GM12878 (cell line): ENCODE measurements around the gene MYPN. TPM values are rescaled to one million over a fixed set of nuclear protein-coding genes. Genes with fewer than 3 reads are reported as not detected.

Experiments used
- ATAC-seq: fragments of 200-7000 bp; cut with Tn5 transposase; 3 replicates; pipeline ENCODE4 v1.9.1; 2020; ENCODE audit warnings: mild to moderate bottlenecking, moderate library complexity
- BruUV-seq: library from RNA; stranded (reverse); fragments of 400-500 nt; replicated peaks from 2 replicates; lab custom pipeline; 2021; lab: Mats Ljungman, UMichigan
- CTCF ChIA-PET: fragments of 300-600 bp; sonication (Branson Sonifier 250); formaldehyde crosslinking; extraction: SDS; loops from one replicate; lab custom pipeline; 2021; ENCODE audit warnings: inconsistent platforms; lab: Yijun Ruan, JAX
- POLR2A ChIA-PET: fragments of 350-600 bp; formaldehyde crosslinking; extraction: SDS; loops from one replicate; lab custom pipeline; 2021; ENCODE audit warnings: inconsistent platforms; lab: Charles Lee
- RAD21 ChIA-PET: fragments of 300-600 bp; sonication (Branson Sonifier 250); formaldehyde crosslinking; loops from one replicate; lab custom pipeline; 2023; ENCODE audit warnings: antibody characterized with exemption; ENCODE audit not compliant: unreplicated experiment; lab: Charles Lee
- SMC1A ChIA-PET: fragments of 300-600 bp; sonication (Branson Sonifier 250); formaldehyde crosslinking; loops from one replicate; lab custom pipeline; 2023; ENCODE audit not compliant: unreplicated experiment, uncharacterized antibody; lab: Charles Lee
- DNase-seq: peaks from one replicate; pipeline ENCODE4 v3.0.0-alpha.2; 2011; ENCODE audit warnings: low read depth, low spot score
- FAIRE-seq: peaks from 3 replicates; lab custom pipeline; 2011; peaks lifted over from hg19 to GRCh38; lab: Jason Lieb, UNC
- H2AFZ ChIP-seq: 2 replicates; pipeline ENCODE4 v1.6.0; 2011; ENCODE audit warnings: low read depth, low read length, control low read depth; ENCODE audit not compliant: control insufficient read depth
- H3K27ac ChIP-seq: 2 replicates; pipeline ENCODE4 v1.5.1; 2011; ENCODE audit warnings: control low read depth; ENCODE audit not compliant: control insufficient read depth, insufficient read depth
- H3K27me3 ChIP-seq, 2 experiments: replicated peaks in 1 of 2; 2 replicates each; pipeline versions ENCODE4 v1.6.0 to v1.6.1; 2011; ENCODE audit warnings: low read length in 1 of 2; ENCODE audit not compliant: control insufficient read depth in 2 of 2, insufficient read depth in 2 of 2
- H3K36me3 ChIP-seq, 2 experiments: 2 replicates each; pipeline ENCODE4 v1.5.1; 2011; ENCODE audit warnings: low read length in 1 of 2; ENCODE audit not compliant: control insufficient read depth in 2 of 2, insufficient read depth in 2 of 2
- H3K4me1 ChIP-seq: 2 replicates; pipeline ENCODE4 v1.6.1; 2011; ENCODE audit warnings: mild to moderate bottlenecking, low read length, moderate library complexity, mixed read lengths; ENCODE audit not compliant: control insufficient read depth, insufficient read depth
- H3K4me2 ChIP-seq: 2 replicates; pipeline ENCODE4 v1.6.0; 2011; ENCODE audit warnings: control low read depth; ENCODE audit not compliant: control insufficient read depth, insufficient read depth
- H3K4me3 ChIP-seq: fragments of 200-600 bp; sonication (generic); 2 replicates; pipeline ENCODE4 v1.5.1; 2016
- H3K79me2 ChIP-seq: 2 replicates; pipeline ENCODE4 v1.6.0; 2011; ENCODE audit warnings: low read length; ENCODE audit not compliant: control insufficient read depth, insufficient read depth
- H3K9ac ChIP-seq: 2 replicates; pipeline ENCODE4 v1.8.0; 2011; ENCODE audit warnings: low read length, control low read depth, mixed read lengths; ENCODE audit not compliant: control insufficient read depth, insufficient read depth
- H3K9me3 ChIP-seq: replicated peaks from 3 replicates; pipeline ENCODE4 v1.5.1; 2011; ENCODE audit warnings: mild to moderate bottlenecking, low read length; ENCODE audit not compliant: control insufficient read depth, insufficient read depth
- H4K20me1 ChIP-seq: 2 replicates; pipeline ENCODE4 v1.6.0; 2011; ENCODE audit not compliant: control insufficient read depth, insufficient read depth
- E4F1 ChIP-seq: fragments of 450-650 bp; IDR thresholded peaks from 2 replicates; pipeline ENCODE4 v1.6.1; 2018; ENCODE audit warnings: borderline replicate concordance, mild to moderate bottlenecking; ENCODE audit not compliant: partially characterized antibody
- EGR1 ChIP-seq, 2 experiments: IDR thresholded peaks; 1 replicate in 1 of 2; 2 replicates in 1 of 2; pipeline ENCODE4 v1.6.1; 2011 to 2012; ENCODE audit warnings: low read depth in 2 of 2, low read length in 2 of 2, borderline replicate concordance in 1 of 2, mild to moderate bottlenecking in 1 of 2, moderate library complexity in 1 of 2
- GABPA ChIP-seq: IDR thresholded peaks from 2 replicates; pipeline ENCODE4 v1.6.1; 2014; ENCODE audit warnings: antibody characterized with exemption, low read depth, mild to moderate bottlenecking, inconsistent platforms
- NRF1 ChIP-seq: conservative IDR thresholded peaks from 2 replicates; pipeline ENCODE4 v1.6.1; 2011; ENCODE audit warnings: mild to moderate bottlenecking, low read depth, low read length, improper control_type of control experiment
- PBX3 ChIP-seq: IDR thresholded peaks from 2 replicates; pipeline ENCODE4 v1.6.1; 2011; ENCODE audit warnings: mild to moderate bottlenecking, low read depth, low read length, moderate library complexity; ENCODE audit not compliant: insufficient replicate concordance
- SREBF2 ChIP-seq: IDR thresholded peaks from 2 replicates; pipeline ENCODE4 v1.6.1; 2012; ENCODE audit warnings: mild to moderate bottlenecking, low read length
- TBL1XR1 ChIP-seq: IDR thresholded peaks from 2 replicates; pipeline ENCODE4 v1.6.1; 2012; ENCODE audit warnings: low read depth, low read length, improper control_type of control experiment
- YBX1 ChIP-seq: fragments of 450-650 bp; IDR thresholded peaks from 2 replicates; pipeline ENCODE4 v1.6.1; 2016; ENCODE audit warnings: antibody characterized with exemption
- ZNF622 ChIP-seq: fragments of 450-650 bp; IDR thresholded peaks from 2 replicates; pipeline ENCODE4 v1.6.1; 2017; ENCODE audit warnings: mild to moderate bottlenecking, inconsistent platforms
- WGBS: methylation state at CpG from one replicate; pipeline ENCODE4 v1.1.6; 2016; ENCODE audit warnings: low lambda C conversion rate; ENCODE audit not compliant: insufficient replicate concordance, insufficient coverage; ENCODE audit errors: missing lambda C conversion rate; 5-methylcytosine and 5-hydroxymethylcytosine counted together
- in situ Hi-C: fragments of 300-500 bp; cut with MboI; formaldehyde crosslinking; loops from 9 replicates; pipeline ENCODE4 v1.14.3; 2018; ENCODE audit warnings: mixed read lengths
- intact Hi-C: fragments of 100-400 bp; cut with micrococcal nuclease; formaldehyde crosslinking; loops from one replicate; pipeline ENCODE4 v1.14.2; 2022; ENCODE audit not compliant: unreplicated experiment
- polyA plus RNA-seq, 11 experiments: library from polyadenylated mRNA; depleted of rRNA in 4 of 11; unstranded in 6 of 11; stranded (reverse) in 5 of 11; fragments of >200 nt; fragmentation: Nextera tagmentation in 4 of 11; fragmentation: Illumina TruSeq in 1 of 11; extraction: Ambion mirVana in 4 of 11; extraction: Trizol in 1 of 11; gene quantifications; 1 replicate in 1 of 11; 2 replicates in 10 of 11; pipeline versions ENCODE4 v1.2.1 to v1.2.3, GENCODE V29; 2011 to 2016; ENCODE audit warnings: inconsistent platforms in 2 of 11, missing spikeins in 2 of 11, low read depth in 1 of 11
- total RNA-seq, 4 experiments: library from RNA; depleted of rRNA in 3 of 4; stranded (reverse); fragments of >200 nt in 3 of 4; fragmentation: Illumina TruSeq in 1 of 4; extraction: Trizol in 1 of 4; gene quantifications; 2 replicates each; pipeline versions ENCODE4 v1.2.1 to v1.2.3, GENCODE V29; 2013 to 2021

Gene MYPN
- total and polyA plus RNA-seq, 10 of the 15 experiments (the other 5 are each of a cell fraction or from before 2014, with no cell fraction given), result 0.01 to 0.02 TPM; not detected in 8

- BruUV-seq, result no TSS peak
- CTCF ChIA-PET, result interaction anchor here (0.6 to 3.5 kb wide), 4 partner anchors 53 to 248 kb away, joined by 3 to 18 read pairs (median 3); no protein-coding TSS in a partner anchor
Observed at GRCh38 chr10:68103261-68103878, 5.9 kb upstream of the MYPN start.

More at GRCh38 chr10:68103261-68103878, 5.9 kb upstream of the MYPN start:
- Histone ChIP-seq H3K79me2 (no peaks in the 10 kb centered on the region), H4K20me1 (no peaks in the 10 kb centered on the region), H3K4me2 (no peak overlapping the region), H3K4me3 (no peak overlapping the region), H3K27ac (no peak overlapping the region), H2AFZ (no peak overlapping the region), H3K36me3 (no peaks in the 10 kb centered on the region)
- in situ Hi-C loops, result no loop called here
- RAD21 ChIA-PET, result no interaction called here
- 57% methylated on average over 4 of the region's 4 CpGs for WGBS
- SMC1A ChIA-PET, result no interaction called here
- no peak for TF ChIP-seq SREBF2
- no peak for TF ChIP-seq NRF1
- TF ChIP-seq E4F1, result no peak
- TF ChIP-seq GABPA, result no peak
- TF ChIP-seq EGR1 (IDR thresholded peaks at IDR 0.05; ENCODE audit: borderline replicate concordance in 1 of 2, low read depth in 2 of 2, low read length in 2 of 2), result no peak
- no peak for TF ChIP-seq PBX3
- TF ChIP-seq ZNF622, result no peak
- no peak for TF ChIP-seq TBL1XR1
- no peak for TF ChIP-seq YBX1
- TF ChIP-seq, all 136 proteins: peak for 0
- no peak for DNase-seq
- POLR2A ChIA-PET, result interaction anchor here (0.6 kb wide), 1 partner anchor 10 kb away, joined by 5 read pairs; no protein-coding TSS in a partner anchor
- no peak for FAIRE-seq
- intact Hi-C loops, result no loop called here
- H3K27me3 ChIP-seq, result no peaks in the 10 kb centered on the region
- no peak overlapping the region for H3K9ac ChIP-seq
- H3K9me3 ChIP-seq, result no peaks in the 10 kb centered on the region
- no peaks in the 10 kb centered on the region for H3K4me1 ChIP-seq
- no peak for ATAC-seq
